HG03558 (cell line): ENCODE data around the gene RFC3.
"Not testable (repeated sequence)": the region's sequence is repeated elsewhere in the genome, so short reads cannot be mapped to it uniquely, and the experiment has no call there.

Experiments used
- ATAC-seq: cut with Tn5 transposase; IDR thresholded peaks from one replicate; pipeline ENCODE4 v1.9.1; 2021; ENCODE audit warnings: moderate number of reproducible peaks; ENCODE audit not compliant: unreplicated experiment; ENCODE audit errors: extremely low read depth

The RFC3 gene

GRCh38 chr13:33806470-33807248 is 11.3 kb upstream of the RFC3 start:
- no peak for ATAC-seq

GRCh38 chr13:33812829-33813228 is 5.1 kb upstream of the RFC3 start:
- ATAC-seq: not testable (repeated sequence)

GRCh38 chr13:33815011-33815550 is 2.9 kb upstream of the RFC3 start:
- no peak for ATAC-seq

- ATAC-seq: no peak
These were observed 1.0 kb upstream of the RFC3 start for GRCh38 chr13:33816912-33817311.

- ATAC-seq: no peak
These were observed 442 bp upstream of the RFC3 start for GRCh38 chr13:33817513-33817900.

GRCh38 chr13:33825083-33825482 is 7.1 kb downstream of the RFC3 start:
- ATAC-seq: no peak

GRCh38 chr13:33827139-33827538 is 9.2 kb downstream of the RFC3 start:
- ATAC-seq: no peak

GRCh38 chr13:33828431-33829129 is 10.6 kb downstream of the RFC3 start:
- no peak for ATAC-seq

GRCh38 chr13:33832872-33833271 is 14.9 kb downstream of the RFC3 start:
- no peak for ATAC-seq

- no peak for ATAC-seq
These were observed 20.7 kb downstream of the RFC3 start for GRCh38 chr13:33838647-33839046.

- no peak for ATAC-seq
These were observed 22.5 kb downstream of the RFC3 start for GRCh38 chr13:33840402-33840801.

GRCh38 chr13:33842207-33842606 is 24.3 kb downstream of the RFC3 start:
- no peak for ATAC-seq

- ATAC-seq: no peak
These were observed 25.0 kb downstream of the RFC3 start for GRCh38 chr13:33842986-33843385.

GRCh38 chr13:33845572-33846302 is 27.8 kb downstream of the RFC3 start:
- ATAC-seq: no peak

GRCh38 chr13:33846303-33847062 is 28.5 kb downstream of the RFC3 start:
- no peak for ATAC-seq

- no peak for ATAC-seq
These were observed 31.3 kb downstream of the RFC3 start for GRCh38 chr13:33849211-33849610.

GRCh38 chr13:33855371-33855895 is 37.5 kb downstream of the RFC3 start:
- ATAC-seq: no peak

GRCh38 chr13:33859691-33860303 is 41.8 kb downstream of the RFC3 start:
- ATAC-seq: no peak

- ATAC-seq: no peak
These were observed 42.6 kb downstream of the RFC3 start for GRCh38 chr13:33860526-33860925.
